Neural crest cell (in vitro differentiated cells): ENCODE measurements around the gene OR1N1. TPM values are rescaled to one million over a fixed set of nuclear protein-coding genes. Genes with fewer than 3 reads are reported as not detected.

Experiments
- DNase-seq: peaks from one replicate; pipeline ENCODE4 v3.0.0; 2021; ENCODE audit warnings: low read depth, mixed read lengths, low spot score
- H3K27ac Mint-ChIP-seq: one replicate; pipeline ENCODE4 v1.8.0; 2021; ENCODE audit warnings: mild to moderate bottlenecking, mixed read lengths; ENCODE audit not compliant: unreplicated experiment
- H3K27me3 Mint-ChIP-seq: 2 replicates; pipeline ENCODE4 v1.8.0; 2021; ENCODE audit warnings: low read depth, mild to moderate bottlenecking, mixed read lengths
- H3K36me3 Mint-ChIP-seq: 2 replicates; pipeline ENCODE4 v1.8.0; 2021; ENCODE audit warnings: low read depth, mild to moderate bottlenecking, mixed read lengths
- H3K4me1 Mint-ChIP-seq: 2 replicates; pipeline ENCODE4 v1.8.0; 2021; ENCODE audit warnings: mixed read lengths
- H3K4me3 Mint-ChIP-seq: one replicate; pipeline ENCODE4 v1.8.0; 2021; ENCODE audit warnings: mild to moderate bottlenecking, mixed read lengths
- H3K9me3 Mint-ChIP-seq: 2 replicates; pipeline ENCODE4 v1.8.0; 2021; ENCODE audit warnings: mixed read lengths
- total RNA-seq: library from RNA; stranded (reverse); gene quantifications from 2 replicates; pipeline ENCODE4 v1.2.1, GENCODE V29; 2021
- TF ChIP-seq, protein P1 (sequence below): fragments of 200-600 bp; sonication (generic); conservative IDR thresholded peaks from 2 replicates; pipeline ENCODE4 v1.5.0; 2021; ENCODE audit warnings: antibody characterized with exemption, mild to moderate bottlenecking

OR1N1 gene
- total RNA-seq, 1 donor from 2014 or later = not detected

DNA sequence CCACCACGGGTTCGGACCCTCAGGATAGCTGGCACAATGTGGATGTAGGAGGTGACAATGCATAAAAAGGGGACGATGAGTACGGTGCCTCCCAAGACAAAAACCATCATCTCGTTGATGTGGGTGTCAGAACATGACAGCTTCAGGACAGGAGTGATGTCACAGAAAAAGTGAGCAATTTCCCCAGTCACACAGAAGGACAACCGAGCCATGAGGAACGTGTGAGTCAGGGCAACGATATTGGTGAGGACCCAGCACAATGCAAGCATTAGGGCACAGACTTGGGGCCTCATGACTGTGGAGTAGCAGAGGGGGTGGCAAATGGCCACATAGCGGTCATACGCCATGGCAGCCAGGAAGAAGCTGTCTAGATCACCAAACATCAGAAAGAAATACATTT is 491 bp downstream of the OR1N1 start:
- Mint-ChIP-seq H3K9me3 (peaks cover 26% of the 10 kb centered on the region), H3K4me1 (no peaks in the 10 kb centered on the region), H3K27me3 (peaks cover 17% of the 10 kb centered on the region), H3K36me3 (no peaks in the 10 kb centered on the region), H3K27ac (no peak overlapping the region), H3K4me3 (no peak overlapping the region)
- no peak for DNase-seq
- TF ChIP-seq, protein P1, sequence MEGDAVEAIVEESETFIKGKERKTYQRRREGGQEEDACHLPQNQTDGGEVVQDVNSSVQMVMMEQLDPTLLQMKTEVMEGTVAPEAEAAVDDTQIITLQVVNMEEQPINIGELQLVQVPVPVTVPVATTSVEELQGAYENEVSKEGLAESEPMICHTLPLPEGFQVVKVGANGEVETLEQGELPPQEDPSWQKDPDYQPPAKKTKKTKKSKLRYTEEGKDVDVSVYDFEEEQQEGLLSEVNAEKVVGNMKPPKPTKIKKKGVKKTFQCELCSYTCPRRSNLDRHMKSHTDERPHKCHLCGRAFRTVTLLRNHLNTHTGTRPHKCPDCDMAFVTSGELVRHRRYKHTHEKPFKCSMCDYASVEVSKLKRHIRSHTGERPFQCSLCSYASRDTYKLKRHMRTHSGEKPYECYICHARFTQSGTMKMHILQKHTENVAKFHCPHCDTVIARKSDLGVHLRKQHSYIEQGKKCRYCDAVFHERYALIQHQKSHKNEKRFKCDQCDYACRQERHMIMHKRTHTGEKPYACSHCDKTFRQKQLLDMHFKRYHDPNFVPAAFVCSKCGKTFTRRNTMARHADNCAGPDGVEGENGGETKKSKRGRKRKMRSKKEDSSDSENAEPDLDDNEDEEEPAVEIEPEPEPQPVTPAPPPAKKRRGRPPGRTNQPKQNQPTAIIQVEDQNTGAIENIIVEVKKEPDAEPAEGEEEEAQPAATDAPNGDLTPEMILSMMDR = no peak

DNA sequence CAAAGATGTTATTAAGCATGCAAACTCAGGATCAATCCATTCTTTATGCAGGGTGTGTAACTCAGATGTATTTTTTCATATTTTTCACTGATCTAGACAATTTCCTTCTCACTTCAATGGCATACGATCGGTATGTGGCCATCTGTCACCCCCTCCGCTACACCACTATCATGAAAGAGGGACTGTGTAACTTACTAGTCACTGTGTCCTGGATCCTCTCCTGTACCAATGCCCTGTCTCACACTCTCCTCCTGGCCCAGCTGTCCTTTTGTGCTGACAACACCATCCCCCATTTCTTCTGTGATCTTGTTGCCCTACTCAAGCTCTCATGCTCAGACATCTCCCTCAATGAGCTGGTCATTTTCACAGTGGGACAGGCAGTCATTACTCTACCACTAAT is 7.7 kb downstream of the OR1N1 start:
- peaks cover 11% of the 10 kb centered on the region for H3K27me3 Mint-ChIP-seq
- TF ChIP-seq, protein P1 = no peak
- H3K4me1 Mint-ChIP-seq = no peaks in the 10 kb centered on the region
- no peak overlapping the region for H3K27ac Mint-ChIP-seq
- peaks cover 11% of the 10 kb centered on the region for H3K9me3 Mint-ChIP-seq
- no peaks in the 10 kb centered on the region for H3K36me3 Mint-ChIP-seq
- H3K4me3 Mint-ChIP-seq = no peak overlapping the region
- no peak for DNase-seq

DNA sequence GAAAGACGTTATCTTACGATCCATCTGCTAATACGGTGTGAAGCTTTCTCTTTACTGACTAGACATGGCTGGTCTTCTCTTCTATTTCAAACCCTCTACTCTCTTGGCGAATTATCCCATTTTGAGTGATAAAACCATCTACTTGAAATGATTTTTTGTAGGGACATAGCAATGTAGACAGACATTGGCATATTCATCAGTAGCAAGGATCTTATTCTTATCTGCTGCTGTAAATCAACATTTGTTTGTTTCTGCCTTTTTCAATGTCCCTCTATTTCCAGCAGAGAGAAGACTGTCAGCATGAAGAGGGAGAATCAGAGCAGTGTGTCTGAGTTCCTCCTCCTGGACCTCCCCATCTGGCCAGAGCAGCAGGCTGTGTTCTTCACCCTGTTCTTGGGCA is 8.3 kb downstream of the OR1N1 start, which contains the start of gene OR1J4:
Gene OR1J4 (plus strand): TSS at position 301 of the 400 bp plus-strand sequence. CDS start 0 bp downstream, at position 301.
- H3K36me3 Mint-ChIP-seq = no peaks in the 10 kb centered on the region
- H3K27me3 Mint-ChIP-seq = peaks cover 14% of the 10 kb centered on the region
- TF ChIP-seq, protein P1 = no peak
- no peak within 1 kb of the TSS for H3K27ac Mint-ChIP-seq
- H3K4me3 Mint-ChIP-seq = no peak within 1 kb of the TSS
- H3K4me1 Mint-ChIP-seq = no peaks in the 10 kb centered on the region
- peaks cover 12% of the 10 kb centered on the region for H3K9me3 Mint-ChIP-seq
- DNase-seq = no peak

DNA sequence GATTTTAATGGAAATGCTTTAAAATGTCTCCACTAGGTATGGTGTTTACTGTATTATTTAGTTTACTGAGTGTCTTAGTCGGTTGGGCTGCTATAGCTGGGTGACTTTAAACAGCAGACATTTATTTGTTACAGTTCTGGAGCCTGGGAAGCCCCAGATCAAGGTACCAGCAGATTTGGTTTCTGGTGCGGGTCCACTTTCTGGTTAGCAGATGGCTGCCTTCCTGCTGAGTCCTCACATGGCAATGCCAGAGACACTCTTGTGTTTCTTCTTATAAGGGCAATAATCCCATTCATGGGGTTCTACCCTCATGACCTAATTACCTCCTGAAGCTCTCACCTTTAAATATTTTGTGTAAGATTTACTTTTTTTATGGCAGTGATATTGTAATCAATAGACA is 8.9 kb downstream of the OR1N1 start:
- no peak overlapping the region for H3K27ac Mint-ChIP-seq

DNA sequence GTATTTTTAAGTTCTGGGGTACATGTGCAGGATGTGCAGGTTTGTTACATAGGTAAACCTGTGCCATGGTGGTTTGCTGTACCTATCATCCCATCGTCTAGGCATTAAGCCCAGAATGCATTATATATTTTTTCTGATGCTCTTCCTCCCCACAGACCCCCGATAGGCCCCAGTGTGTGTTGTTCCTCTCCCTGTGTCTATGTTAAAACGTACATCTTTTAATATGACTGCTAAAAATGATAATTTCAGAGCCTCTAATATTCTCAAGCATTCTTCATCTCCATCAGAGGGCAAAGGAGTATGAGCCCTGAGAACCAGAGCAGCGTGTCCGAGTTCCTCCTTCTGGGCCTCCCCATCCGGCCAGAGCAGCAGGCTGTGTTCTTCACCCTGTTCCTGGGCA is 16.6 kb downstream of the OR1N1 start, which contains the start of gene OR1J2:
Gene OR1J2 (plus strand): TSS at position 301 of the 400 bp plus-strand sequence. CDS start 0 bp downstream, at position 301.
- TF ChIP-seq, protein P1 = no peak
- Mint-ChIP-seq H3K4me3 (no peak within 1 kb of the TSS), H3K27ac (no peak within 1 kb of the TSS), H3K27me3 (peaks cover 57% of the 10 kb centered on the region), H3K9me3 (peaks cover 3% of the 10 kb centered on the region), H3K4me1 (no peaks in the 10 kb centered on the region), H3K36me3 (no peaks in the 10 kb centered on the region)
- DNase-seq = no peak

More for the DNA sequence above, 8.9 kb downstream of the OR1N1 start:
- TF ChIP-seq, protein P1 = no peak
- Mint-ChIP-seq H3K27me3 (peaks cover 17% of the 10 kb centered on the region), H3K4me1 (no peaks in the 10 kb centered on the region), H3K36me3 (no peaks in the 10 kb centered on the region), H3K4me3 (no peak overlapping the region), H3K9me3 (peaks cover 8% of the 10 kb centered on the region)
- DNase-seq = no peak
